OCI-LY1 (cell line): ENCODE data around the gene ZFYVE28.

Experiments used
- H2AFZ ChIP-seq: fragments of 200-600 bp; sonication (generic), shearing (Covaris generic); 2 replicates; pipeline ENCODE4 v1.6.0; 2014; ENCODE audit warnings: antibody characterized with exemption, mild to moderate bottlenecking, low read length
- H3F3A ChIP-seq: fragments of 200-600 bp; sonication (generic), shearing (Covaris generic); 2 replicates; pipeline ENCODE4 v1.6.0; 2014; ENCODE audit warnings: mild to moderate bottlenecking, antibody characterized with exemption, low read length, moderate library complexity; ENCODE audit not compliant: insufficient read depth
- H3K27ac ChIP-seq: fragments of 200-600 bp; sonication (generic); 2 replicates; pipeline ENCODE4 v1.5.1; 2014; ENCODE audit warnings: low read length, mixed run types, mild to moderate bottlenecking, low read depth; ENCODE audit not compliant: poor library complexity, severe bottlenecking
- H3K27me3 ChIP-seq: fragments of 200-600 bp; sonication (generic); 2 replicates; pipeline ENCODE4 v1.6.0; 2014; ENCODE audit warnings: antibody characterized with exemption, mild to moderate bottlenecking, low read length, moderate library complexity; ENCODE audit not compliant: insufficient read depth
- H3K36me3 ChIP-seq: fragments of 200-600 bp; sonication (generic); 2 replicates; pipeline ENCODE4 v1.6.1; 2014; ENCODE audit warnings: mild to moderate bottlenecking, antibody characterized with exemption, low read length, moderate library complexity, mixed read lengths; ENCODE audit not compliant: insufficient read depth
- H3K4me1 ChIP-seq: fragments of 200-600 bp; sonication (generic); 2 replicates; pipeline ENCODE4 v1.5.1; 2014; ENCODE audit warnings: mild to moderate bottlenecking, low read length, moderate library complexity; ENCODE audit not compliant: insufficient read depth, severe bottlenecking
- H3K4me2 ChIP-seq: fragments of 200-600 bp; sonication (generic), shearing (Covaris generic); 2 replicates; pipeline ENCODE4 v1.6.1; 2014; ENCODE audit warnings: low read length
- H3K4me3 ChIP-seq: fragments of 200-600 bp; sonication (generic); 2 replicates; pipeline ENCODE4 v1.5.1; 2014; ENCODE audit warnings: low read length, low read depth, mild to moderate bottlenecking, mixed read lengths; ENCODE audit not compliant: poor library complexity, severe bottlenecking
- H3K79me2 ChIP-seq: fragments of 200-600 bp; shearing (Covaris generic); 2 replicates; pipeline ENCODE4 v1.6.1; 2016; ENCODE audit warnings: mixed run types, low read length, mixed read lengths; ENCODE audit not compliant: insufficient read depth
- H3K9ac ChIP-seq: fragments of 200-600 bp; sonication (generic), shearing (Covaris generic); 2 replicates; pipeline ENCODE4 v1.6.1; 2014; ENCODE audit warnings: mild to moderate bottlenecking, low read length, mixed read lengths
- H3K9me2 ChIP-seq: fragments of 200-600 bp; sonication (generic), shearing (Covaris generic); 2 replicates; pipeline ENCODE4 v1.6.1; 2014; ENCODE audit warnings: low read depth, mild to moderate bottlenecking, low read length, mixed read lengths
- H3K9me3 ChIP-seq: fragments of 200-600 bp; shearing (Covaris generic); 2 replicates; pipeline ENCODE4 v1.6.1; 2014; ENCODE audit warnings: low read length, mixed read lengths
- H4K20me1 ChIP-seq: fragments of 200-600 bp; sonication (generic), shearing (Covaris generic); 2 replicates; pipeline ENCODE4 v1.6.0; 2016; ENCODE audit warnings: mild to moderate bottlenecking, low read length; ENCODE audit not compliant: insufficient read depth
- CTCF ChIP-seq: fragments of 200-600 bp; sonication (generic), shearing (Covaris generic); IDR thresholded peaks from 2 replicates; pipeline ENCODE4 v1.5.1; 2017; ENCODE audit warnings: mild to moderate bottlenecking, antibody characterized with exemption, low read length, moderate library complexity, mixed read lengths
- EZH2 ChIP-seq: fragments of 200-600 bp; sonication (generic), shearing (Covaris generic); IDR thresholded peaks from 2 replicates; pipeline ENCODE4 v1.8.0; 2017; ENCODE audit warnings: borderline replicate concordance, mixed run types, mild to moderate bottlenecking, antibody characterized with exemption, low read length, moderate library complexity, mixed read lengths

The ZFYVE28 gene

GRCh38 chr4:2298532-2298991 lies 119.9 kb downstream of the ZFYVE28 start:
- H4K20me1 ChIP-seq = no peaks in the 10 kb centered on the region
- no peaks in the 10 kb centered on the region for H3K9me3 ChIP-seq
- H3K4me3 ChIP-seq = peak overlapping the region; percentile 56
- no peaks in the 10 kb centered on the region; the same call in 1 of the 2 replicates for H3K36me3 ChIP-seq
- H3F3A ChIP-seq = no peaks in the 10 kb centered on the region
- H3K9me2 ChIP-seq = no peaks in the 10 kb centered on the region
- H2AFZ ChIP-seq = no peak overlapping the region
- H3K79me2 ChIP-seq = no peaks in the 10 kb centered on the region
- no peaks in the 10 kb centered on the region for H3K27me3 ChIP-seq
- TF ChIP-seq EZH2 (no peak), CTCF (no peak)
- H3K9ac ChIP-seq = peak overlapping the region; percentile 51; the same call in 1 of the 2 replicates
- peak overlapping the region; percentile 72; the same call in 1 of the 2 replicates for H3K4me2 ChIP-seq
- peaks cover 36% of the 10 kb centered on the region for H3K4me1 ChIP-seq
- peak overlapping the region; percentile 79 for H3K27ac ChIP-seq

- Histone ChIP-seq H3F3A (no peaks in the 10 kb centered on the region), H4K20me1 (no peaks in the 10 kb centered on the region), H3K27ac (peak overlapping the region; percentile 79), H3K4me2 (peak overlapping the region; percentile 72), H2AFZ (no peak overlapping the region), H3K9ac (peak overlapping the region; percentile 51; the same call in 1 of the 2 replicates), H3K79me2 (no peaks in the 10 kb centered on the region), H3K9me3 (no peaks in the 10 kb centered on the region), H3K4me3 (peak overlapping the region; percentile 56), H3K9me2 (no peaks in the 10 kb centered on the region), H3K27me3 (no peaks in the 10 kb centered on the region), H3K4me1 (peaks cover 36% of the 10 kb centered on the region), H3K36me3 (no peaks in the 10 kb centered on the region; the same call in 1 of the 2 replicates)
- TF ChIP-seq EZH2 (no peak), CTCF (no peak)
Observed at GRCh38 chr4:2297606-2298531, 120.6 kb downstream of the ZFYVE28 start.

- Histone ChIP-seq H3K27ac (peak overlapping the region; percentile 79), H3K9me3 (no peaks in the 10 kb centered on the region), H4K20me1 (no peaks in the 10 kb centered on the region), H3K4me3 (peak overlapping the region; percentile 56), H3K9ac (peak overlapping the region; percentile 51; the same call in 1 of the 2 replicates), H3F3A (no peaks in the 10 kb centered on the region), H3K4me2 (peak overlapping the region; percentile 72), H3K4me1 (peaks cover 36% of the 10 kb centered on the region), H3K27me3 (no peaks in the 10 kb centered on the region), H2AFZ (no peak overlapping the region), H3K79me2 (no peaks in the 10 kb centered on the region), H3K9me2 (no peaks in the 10 kb centered on the region), H3K36me3 (no peaks in the 10 kb centered on the region; the same call in 1 of the 2 replicates)
- TF ChIP-seq EZH2 = no peak
- TF ChIP-seq CTCF = no peak
Observed at GRCh38 chr4:2296631-2297601, 121.5 kb downstream of the ZFYVE28 start.
